COLO668 (cell line): ENCODE measurements around the gene SYT8.

Source experiments
- DNase-seq: peaks from one replicate; lab custom pipeline; 2025; ENCODE audit not compliant: unreplicated experiment; lab: John Stamatoyannopoulos, UW

SYT8 gene

DNA sequence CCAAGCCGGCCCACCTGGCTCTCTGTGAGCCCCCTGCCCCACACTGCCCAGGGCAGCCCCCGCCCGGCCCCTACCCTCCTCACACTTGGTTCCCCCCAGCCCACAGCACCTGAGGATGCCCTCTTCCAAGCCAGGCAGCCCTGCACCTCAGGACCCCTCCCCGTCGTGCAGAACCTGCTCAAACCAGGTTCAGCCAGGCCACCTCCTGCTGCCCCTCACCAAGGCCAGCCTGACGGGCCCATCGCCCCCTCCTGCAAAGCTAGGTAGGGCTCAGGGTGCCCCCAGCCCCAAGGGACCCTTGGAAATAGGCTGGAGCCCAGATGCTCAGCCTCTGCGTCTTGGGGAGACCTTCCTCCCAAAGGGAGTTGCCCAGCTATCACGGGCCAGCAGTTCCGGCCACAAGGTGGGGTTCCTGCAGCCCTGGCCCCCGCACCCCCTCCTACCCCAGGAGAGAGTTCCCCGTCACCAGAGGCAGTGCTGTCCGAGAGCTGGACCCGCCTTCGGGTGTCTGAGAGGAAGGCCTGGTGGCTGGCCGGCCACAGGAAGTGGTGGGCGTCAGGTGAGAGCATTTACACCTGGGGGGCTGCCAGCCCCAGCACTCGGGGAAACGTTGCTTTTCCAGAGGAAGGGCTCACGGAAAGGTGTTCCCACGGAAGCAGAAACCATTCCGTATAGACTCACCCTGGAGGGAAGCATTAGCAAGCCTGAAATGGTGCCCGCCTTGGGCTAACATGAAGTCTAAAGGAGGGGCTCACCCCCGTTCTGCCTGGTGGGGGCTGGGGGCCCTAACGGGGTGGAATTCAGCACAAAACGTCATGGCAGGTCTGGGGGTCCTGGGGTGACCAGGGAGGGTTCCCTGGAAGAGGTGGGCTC lies 3.2 kb upstream of the SYT8 start:
- no peak for DNase-seq

- peak; percentile 1 for DNase-seq
Observed at GRCh38 chr11:1832211-1832919, 2.4 kb upstream of the SYT8 start.

DNA sequence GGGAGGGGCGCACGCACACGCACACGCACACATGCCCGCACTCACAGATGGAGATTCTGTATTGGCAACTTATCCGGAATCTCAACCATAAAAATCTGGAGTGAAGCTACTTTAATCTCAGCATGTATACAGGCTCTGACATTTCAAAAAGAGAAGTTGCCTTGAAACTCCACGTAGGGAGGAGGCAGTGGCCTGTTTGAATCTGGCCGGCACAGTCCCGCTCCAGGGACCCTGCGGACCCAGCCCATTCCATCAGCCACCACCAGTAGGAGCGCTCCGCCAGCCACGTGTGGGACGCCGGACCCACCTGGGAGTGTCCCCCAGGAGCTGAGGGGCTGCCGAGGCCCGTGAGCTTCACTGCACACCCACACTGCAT lies 1.9 kb upstream of the SYT8 start:
- DNase-seq, result no peak

DNA sequence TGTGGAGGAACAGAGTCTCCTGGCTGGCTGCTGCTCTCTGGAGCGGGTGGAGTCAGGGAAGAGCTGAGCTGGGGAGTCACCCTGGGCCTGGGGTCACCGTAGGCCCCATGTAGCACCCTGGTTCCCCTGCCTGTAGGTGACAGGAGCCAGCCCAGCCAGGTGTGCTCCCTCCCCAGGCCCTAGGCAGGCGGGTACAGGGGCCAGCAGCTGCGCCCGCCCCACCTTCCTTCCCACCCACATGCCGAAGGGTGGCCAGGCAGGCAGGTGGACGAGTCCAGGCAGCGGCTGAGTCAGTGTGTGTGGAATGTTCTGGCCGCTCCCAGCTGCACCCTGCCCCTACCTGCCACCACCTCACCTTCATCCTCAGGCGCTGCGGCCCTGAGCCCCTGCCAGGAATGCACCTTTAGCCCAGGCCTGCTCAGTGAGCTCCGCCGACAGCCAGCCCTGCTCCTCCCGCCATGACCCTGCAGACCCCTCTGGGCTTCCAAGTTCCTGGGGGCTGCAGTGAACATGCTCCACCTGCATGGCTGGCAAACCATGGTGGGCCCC lies 654 bp upstream of the SYT8 start:
- DNase-seq, result peak; percentile 57

DNA sequence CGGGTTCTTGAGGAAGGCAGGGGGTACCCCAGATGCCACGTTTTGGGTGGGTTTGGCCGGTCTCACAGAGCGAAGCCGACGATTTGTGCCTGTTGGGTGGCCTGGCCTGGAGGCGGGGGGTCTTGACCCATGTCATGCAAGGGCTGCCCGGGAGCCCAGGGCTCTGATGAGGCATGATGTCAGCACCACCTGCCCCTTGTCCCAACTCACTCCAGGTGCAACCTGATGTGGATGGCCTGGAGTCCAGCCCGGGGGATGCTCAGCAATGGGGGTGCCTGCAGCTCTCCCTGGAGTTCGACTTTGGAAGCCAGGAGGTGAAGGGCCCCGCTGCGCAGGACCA lies 851 bp downstream of the SYT8 start:
- DNase-seq, result no peak

DNA sequence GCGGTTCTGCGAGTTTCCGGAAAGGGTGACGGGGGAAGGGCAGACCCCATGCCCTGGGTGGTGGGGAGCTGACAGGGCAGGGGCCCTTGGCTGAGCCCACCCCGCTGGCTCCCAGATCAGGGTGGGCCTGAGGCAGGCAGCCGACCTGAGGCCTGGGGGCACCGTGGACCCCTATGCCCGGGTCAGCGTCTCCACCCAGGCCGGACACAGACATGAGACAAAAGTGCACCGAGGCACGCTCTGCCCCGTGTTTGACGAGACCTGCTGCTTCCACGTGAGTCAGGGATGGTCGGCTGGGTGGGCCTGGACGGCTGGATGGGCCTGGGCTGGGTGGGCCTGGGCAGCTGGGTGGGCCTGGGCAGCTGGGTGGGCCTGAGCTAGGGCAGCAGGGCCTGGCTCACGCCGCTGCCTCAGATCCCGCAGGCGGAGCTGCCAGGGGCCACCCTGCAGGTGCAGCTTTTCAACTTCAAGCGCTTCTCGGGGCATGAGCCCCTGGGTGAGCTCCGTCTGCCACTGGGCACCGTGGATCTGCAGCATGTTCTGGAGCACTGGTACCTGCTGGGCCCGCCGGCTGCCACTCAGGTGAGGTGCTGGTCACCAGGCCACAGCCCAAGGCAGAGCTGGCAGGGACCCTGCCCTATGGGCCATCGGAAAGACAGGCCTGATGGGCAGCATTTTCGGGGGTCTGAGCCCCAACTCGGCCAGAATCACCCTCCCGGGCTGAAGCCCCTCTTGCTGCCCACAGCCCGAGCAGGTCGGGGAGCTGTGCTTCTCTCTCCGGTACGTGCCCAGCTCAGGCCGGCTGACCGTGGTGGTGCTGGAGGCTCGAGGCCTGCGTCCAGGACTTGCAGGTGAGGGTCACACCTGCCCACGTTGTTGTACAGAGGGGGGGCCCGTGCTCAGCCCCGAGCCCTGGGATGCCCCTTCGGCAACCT lies 1.5 kb downstream of the SYT8 start:
- no peak for DNase-seq

GRCh38 chr11:1837171-1838076 lies 2.6 kb downstream of the SYT8 start:
- peak; percentile 9 for DNase-seq

DNA sequence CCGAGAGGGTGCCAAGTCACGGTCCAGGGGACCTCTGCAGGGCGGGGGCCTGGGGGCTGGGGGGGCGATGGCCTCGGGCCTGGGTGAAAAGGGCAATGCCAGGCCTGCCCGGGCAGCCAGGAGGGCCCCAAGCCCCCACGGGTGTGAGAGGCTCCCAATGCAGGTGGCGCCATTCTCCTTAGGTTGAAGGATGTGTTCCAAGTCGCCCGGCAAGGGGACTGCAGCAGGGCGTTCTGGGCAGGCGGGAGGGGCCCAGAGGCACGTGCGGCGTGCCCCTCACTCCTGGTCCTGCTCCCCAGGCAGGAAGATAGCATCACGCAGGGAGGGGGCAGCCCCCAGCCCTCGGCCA lies 3.3 kb downstream of the SYT8 start:
- no peak for DNase-seq

DNA sequence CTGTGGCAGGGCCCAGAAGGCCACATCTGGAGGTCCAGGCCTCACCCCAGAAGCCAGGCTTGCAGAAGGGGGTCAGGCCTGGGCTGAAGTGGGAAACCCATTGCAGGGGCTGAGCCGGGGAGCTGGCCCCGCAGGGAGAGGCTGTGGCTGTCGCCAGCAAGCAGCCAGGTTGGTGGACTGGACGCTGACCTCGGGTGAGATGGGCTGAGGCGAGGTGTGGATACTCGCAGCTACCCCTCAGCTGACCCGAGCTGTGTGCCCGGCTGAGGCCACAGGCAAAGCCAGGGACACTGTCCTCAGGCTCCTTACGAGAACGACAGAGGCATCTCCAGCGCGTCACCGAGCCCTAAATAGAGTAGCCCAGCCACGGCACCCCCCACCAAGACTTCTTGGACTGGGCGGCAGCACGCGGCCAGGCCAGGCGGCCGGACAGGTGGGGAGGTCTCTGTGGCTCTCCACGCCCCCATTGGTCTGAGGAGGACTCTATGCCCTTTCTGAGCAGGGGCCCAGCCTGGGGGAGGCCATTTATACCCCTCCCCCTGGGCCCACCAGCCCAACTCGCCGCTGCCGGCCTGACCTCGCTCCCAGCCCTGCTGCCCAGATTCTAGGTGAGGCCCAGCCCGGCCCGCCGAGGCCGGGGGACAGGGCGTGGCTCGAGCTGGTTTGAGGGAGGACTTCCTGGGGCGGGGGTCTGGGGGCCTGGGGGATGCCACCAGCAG lies 3.8 kb downstream of the SYT8 start, which contains the start of gene TNNI2:
TSS of gene TNNI2 (plus strand) at position 556 of the 719 bp plus-strand sequence. CDS start 716 bp downstream, outside the sequence.
- no peak for DNase-seq

- no peak for DNase-seq
Observed at GRCh38 chr11:1839204-1839923, 4.6 kb downstream of the SYT8 start.

GRCh38 chr11:1839924-1840779 lies 5.4 kb downstream of the SYT8 start:
- DNase-seq, result no peak

DNA sequence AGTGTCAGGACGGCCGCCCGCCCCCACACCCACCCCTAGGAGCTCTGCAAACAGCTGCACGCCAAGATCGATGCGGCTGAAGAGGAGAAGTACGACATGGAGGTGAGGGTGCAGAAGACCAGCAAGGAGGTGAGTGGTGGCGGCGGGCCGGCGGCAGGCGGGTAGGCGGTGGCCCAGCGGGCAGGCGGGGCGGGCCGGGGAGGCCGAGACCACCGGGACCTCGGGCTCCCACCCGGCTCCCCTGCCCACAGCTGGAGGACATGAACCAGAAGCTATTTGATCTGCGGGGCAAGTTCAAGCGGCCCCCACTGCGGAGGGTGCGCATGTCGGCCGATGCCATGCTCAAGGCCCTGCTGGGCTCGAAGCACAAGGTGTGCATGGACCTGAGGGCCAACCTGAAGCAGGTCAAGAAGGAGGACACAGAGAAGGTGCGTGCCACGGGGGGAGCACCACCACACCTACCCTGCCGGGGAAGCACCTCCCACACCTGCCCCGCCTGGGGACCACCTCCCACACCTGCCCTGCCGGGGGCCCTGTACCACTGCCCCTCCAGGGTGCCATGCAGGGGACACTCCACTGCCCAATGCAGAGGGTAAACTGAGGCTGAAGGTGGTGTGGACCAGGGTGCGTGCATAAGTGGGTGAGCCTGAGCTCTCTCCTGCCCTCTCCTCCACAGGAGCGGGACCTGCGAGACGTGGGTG lies 6.1 kb downstream of the SYT8 start:
- DNase-seq, result no peak

GRCh38 chr11:1841511-1842148 lies 6.8 kb downstream of the SYT8 start:
- no peak for DNase-seq

DNA sequence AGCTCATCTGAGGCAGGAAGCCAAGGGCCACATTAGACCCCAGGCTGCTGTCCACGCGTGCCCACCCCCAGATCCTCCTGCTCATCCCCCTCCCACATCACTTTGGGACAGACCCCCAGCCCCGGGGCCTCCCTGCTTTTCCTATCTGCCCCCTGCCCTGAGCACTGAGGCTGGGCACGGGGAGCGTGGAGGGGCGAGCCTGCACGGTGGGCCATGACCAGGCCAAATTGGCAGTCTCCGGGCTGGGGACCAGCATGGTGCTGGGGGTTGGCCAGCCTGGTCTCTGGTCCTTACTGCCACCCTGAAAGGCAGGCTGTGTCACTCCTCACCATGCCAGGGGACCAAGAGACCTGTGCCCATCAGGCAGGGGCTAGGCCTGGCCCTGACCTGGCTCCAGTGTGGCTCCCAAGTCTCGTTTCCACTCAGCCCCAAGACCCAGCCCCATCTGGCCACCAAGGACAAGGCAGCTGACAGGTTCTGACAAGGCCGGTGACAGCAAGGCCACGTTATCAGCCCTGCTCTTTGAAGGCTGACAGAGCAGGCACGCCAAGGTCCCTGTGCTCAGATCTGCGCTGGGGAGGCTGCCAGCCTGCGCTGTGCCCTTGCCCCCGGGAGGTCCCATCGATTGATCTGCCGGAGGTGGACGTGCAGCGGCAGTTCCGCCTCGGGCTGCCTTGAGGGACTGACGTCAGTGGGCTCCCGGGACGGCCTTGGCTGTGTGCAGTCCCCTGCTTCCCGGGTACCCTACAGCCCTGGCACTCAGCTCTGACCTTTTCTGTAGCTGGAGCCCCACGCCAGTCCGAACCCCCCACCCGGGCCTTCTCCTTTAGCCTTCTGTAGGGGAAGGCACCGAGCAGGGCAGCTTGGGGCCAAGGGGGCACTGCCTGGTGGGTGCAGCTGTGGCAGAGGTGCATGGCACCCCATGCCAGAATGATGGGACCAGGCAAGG lies 7.6 kb downstream of the SYT8 start:
- DNase-seq, result no peak

DNA sequence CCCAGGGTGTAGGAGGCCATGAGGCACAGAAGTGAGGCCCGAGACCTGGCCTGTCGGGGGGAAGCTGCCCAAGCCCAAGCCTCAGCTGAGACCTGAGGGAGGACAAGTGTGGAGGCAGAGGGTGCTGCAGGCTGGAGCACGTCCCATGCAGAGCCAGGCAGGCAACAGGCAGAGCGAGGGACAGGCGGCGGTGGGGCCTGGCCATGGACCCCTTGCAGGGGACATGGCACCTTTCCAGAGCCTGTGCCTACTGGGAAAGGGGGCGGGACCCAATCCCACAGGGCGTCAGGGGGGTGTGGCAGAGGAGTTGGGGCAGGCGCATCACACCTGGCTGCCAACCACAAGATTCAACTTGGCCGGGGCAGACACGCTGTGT lies 8.3 kb downstream of the SYT8 start:
- no peak for DNase-seq

DNA sequence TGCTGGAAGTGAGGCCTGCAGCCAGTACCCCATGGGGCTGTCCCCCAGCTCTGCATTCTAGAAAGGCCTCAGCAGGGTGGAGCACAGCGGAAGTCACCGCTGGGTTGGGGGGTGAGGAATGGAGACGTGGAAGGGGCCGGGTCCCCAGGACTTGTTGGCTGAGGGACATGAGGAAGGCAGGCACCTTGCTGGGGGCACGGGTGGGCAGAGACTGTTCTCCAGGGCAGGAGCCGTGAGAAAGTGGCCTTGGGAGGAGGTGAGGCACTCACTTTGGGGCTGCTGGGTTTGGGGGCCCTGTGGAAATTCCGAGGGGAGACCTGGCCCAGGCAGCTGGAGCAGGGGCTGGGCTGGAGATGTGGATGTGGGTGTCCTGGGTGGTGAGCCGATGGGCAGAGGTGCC lies 9.0 kb downstream of the SYT8 start:
- DNase-seq, result no peak
